ENCODE measurements around the gene UGT1A8.
"Not testable (repeated sequence)": the region's sequence is repeated elsewhere in the genome, so short reads cannot be mapped to it uniquely, and the experiment has no call there.

UGT1A8 gene

DNA sequence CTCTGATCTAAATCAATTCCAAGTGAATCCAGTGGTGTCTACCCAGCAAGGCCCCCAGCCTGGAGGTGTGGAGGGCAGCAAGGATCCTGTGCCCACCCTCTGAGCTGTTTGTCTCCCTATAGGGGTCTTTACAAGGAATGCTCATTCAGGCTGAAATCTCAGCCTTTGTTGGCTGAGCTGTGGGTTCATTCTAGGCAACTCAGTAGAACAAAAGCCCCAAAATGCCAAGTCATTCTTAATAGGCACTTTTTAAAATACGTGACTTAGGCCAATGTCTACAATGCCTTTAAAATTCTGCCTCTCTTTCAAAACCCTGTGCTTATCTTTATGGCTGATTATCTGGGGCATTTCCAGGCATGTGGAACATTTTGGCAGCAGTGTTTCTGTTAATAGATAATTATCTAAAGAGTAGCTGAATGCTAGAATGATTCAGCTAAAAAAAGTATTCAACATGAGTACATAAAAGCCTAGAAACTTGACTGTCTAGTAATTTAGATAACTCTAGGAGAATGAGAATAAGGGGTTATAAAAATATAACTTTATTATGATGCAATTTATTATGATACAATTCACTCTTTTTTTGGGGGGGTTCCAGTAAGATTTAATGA lies 82.7 kb downstream of the UGT1A8 start:
- H3K4me3 ChIP-seq (ENCODE audit: low read length), result no peak overlapping the region
- H2AFZ ChIP-seq (ENCODE audit: low read length), result no peak overlapping the region
- TF ChIP-seq EZH2 (optimal IDR thresholded peaks at IDR 0.05; ENCODE audit: low read depth, low read length) (no peak), EZH2phosphoT487 (IDR thresholded peaks at IDR 0.05; ENCODE audit: low read length) (no peak), CTCF (IDR thresholded peaks at IDR 0.05; ENCODE audit: low read length) (no peak)
- no peak overlapping the region for H3K27ac ChIP-seq (ENCODE audit: low read length)
- H3K9me2 ChIP-seq (replicated peaks; ENCODE audit: insufficient read depth, low read length), result no peaks in the 10 kb centered on the region
- H3K79me2 ChIP-seq (ENCODE audit: low read length), result no peaks in the 10 kb centered on the region
- DNase-seq, result no peak
- no peaks in the 10 kb centered on the region for H3F3A ChIP-seq (ENCODE audit: insufficient read depth, low read length)
- H3K9me3 ChIP-seq (replicated peaks; ENCODE audit: insufficient read depth, low read length), result no peaks in the 10 kb centered on the region
- no peak overlapping the region for H3K9ac ChIP-seq (ENCODE audit: low read length)
- no peaks in the 10 kb centered on the region for H3K4me1 ChIP-seq (ENCODE audit: low read length)
- no peaks in the 10 kb centered on the region for H3K36me3 ChIP-seq (replicated peaks; ENCODE audit: insufficient read depth, low read length)
- H3K4me2 ChIP-seq (ENCODE audit: low read depth, low read length), result no peak overlapping the region
- H3K27me3 ChIP-seq (replicated peaks; ENCODE audit: insufficient read depth, low read length), result no peaks in the 10 kb centered on the region
- no peaks in the 10 kb centered on the region for H4K20me1 ChIP-seq (ENCODE audit: insufficient read depth, low read length)

- not testable (repeated sequence) for H3K79me2 ChIP-seq (ENCODE audit: low read length); H3K9me3 ChIP-seq (replicated peaks; ENCODE audit: insufficient read depth, low read length); H3K4me2 ChIP-seq (ENCODE audit: low read depth, low read length); H2AFZ ChIP-seq (ENCODE audit: low read length); H3K9ac ChIP-seq (ENCODE audit: low read length); H3K27ac ChIP-seq (ENCODE audit: low read length); DNase-seq; H3F3A ChIP-seq (ENCODE audit: insufficient read depth, low read length); H3K9me2 ChIP-seq (replicated peaks; ENCODE audit: insufficient read depth, low read length); H3K27me3 ChIP-seq (replicated peaks; ENCODE audit: insufficient read depth, low read length); H3K4me1 ChIP-seq (ENCODE audit: low read length); H3K4me3 ChIP-seq (ENCODE audit: low read length); H3K36me3 ChIP-seq (replicated peaks; ENCODE audit: insufficient read depth, low read length); H4K20me1 ChIP-seq (ENCODE audit: insufficient read depth, low read length)
Observed at GRCh38 chr2:233700842-233701241, 83.4 kb downstream of the UGT1A8 start.

DNA sequence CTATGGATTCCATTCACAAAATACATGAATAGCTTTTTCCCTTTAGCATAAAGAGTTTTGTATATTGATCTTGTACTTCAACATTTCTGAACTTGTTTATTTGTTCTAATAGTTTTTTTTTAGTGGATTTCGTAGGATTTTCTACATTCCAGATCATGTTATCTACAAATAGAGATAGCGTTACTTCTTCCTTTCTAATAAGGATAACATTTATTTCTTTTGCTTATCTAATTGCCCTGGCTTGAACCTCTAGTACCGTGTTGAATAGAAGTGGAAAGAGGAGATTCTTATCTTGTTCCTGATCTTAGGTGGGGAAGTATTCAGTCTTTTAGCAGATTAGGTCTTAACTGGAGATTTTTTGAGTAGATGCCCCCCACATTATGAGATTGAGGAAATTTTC lies 84.8 kb downstream of the UGT1A8 start:
- no peaks in the 10 kb centered on the region for H4K20me1 ChIP-seq (ENCODE audit: insufficient read depth, low read length)
- no peak overlapping the region for H3K9ac ChIP-seq (ENCODE audit: low read length)
- no peak overlapping the region for H3K27ac ChIP-seq (ENCODE audit: low read length)
- H3K4me3 ChIP-seq (ENCODE audit: low read length), result no peak overlapping the region
- H3K9me3 ChIP-seq (replicated peaks; ENCODE audit: insufficient read depth, low read length), result no peaks in the 10 kb centered on the region
- H3K4me1 ChIP-seq (ENCODE audit: low read length), result no peaks in the 10 kb centered on the region
- H3K36me3 ChIP-seq (replicated peaks; ENCODE audit: insufficient read depth, low read length), result no peaks in the 10 kb centered on the region
- H2AFZ ChIP-seq (ENCODE audit: low read length), result no peak overlapping the region
- no peak overlapping the region for H3K4me2 ChIP-seq (ENCODE audit: low read depth, low read length)
- no peak for DNase-seq
- no peaks in the 10 kb centered on the region for H3K9me2 ChIP-seq (replicated peaks; ENCODE audit: insufficient read depth, low read length)
- TF ChIP-seq EZH2phosphoT487 (IDR thresholded peaks at IDR 0.05; ENCODE audit: low read length) (no peak), CTCF (IDR thresholded peaks at IDR 0.05; ENCODE audit: low read length) (no peak), EZH2 (optimal IDR thresholded peaks at IDR 0.05; ENCODE audit: low read depth, low read length) (no peak)
- no peaks in the 10 kb centered on the region for H3F3A ChIP-seq (ENCODE audit: insufficient read depth, low read length)
- H3K79me2 ChIP-seq (ENCODE audit: low read length), result no peaks in the 10 kb centered on the region
- H3K27me3 ChIP-seq (replicated peaks; ENCODE audit: insufficient read depth, low read length), result no peaks in the 10 kb centered on the region

DNA sequence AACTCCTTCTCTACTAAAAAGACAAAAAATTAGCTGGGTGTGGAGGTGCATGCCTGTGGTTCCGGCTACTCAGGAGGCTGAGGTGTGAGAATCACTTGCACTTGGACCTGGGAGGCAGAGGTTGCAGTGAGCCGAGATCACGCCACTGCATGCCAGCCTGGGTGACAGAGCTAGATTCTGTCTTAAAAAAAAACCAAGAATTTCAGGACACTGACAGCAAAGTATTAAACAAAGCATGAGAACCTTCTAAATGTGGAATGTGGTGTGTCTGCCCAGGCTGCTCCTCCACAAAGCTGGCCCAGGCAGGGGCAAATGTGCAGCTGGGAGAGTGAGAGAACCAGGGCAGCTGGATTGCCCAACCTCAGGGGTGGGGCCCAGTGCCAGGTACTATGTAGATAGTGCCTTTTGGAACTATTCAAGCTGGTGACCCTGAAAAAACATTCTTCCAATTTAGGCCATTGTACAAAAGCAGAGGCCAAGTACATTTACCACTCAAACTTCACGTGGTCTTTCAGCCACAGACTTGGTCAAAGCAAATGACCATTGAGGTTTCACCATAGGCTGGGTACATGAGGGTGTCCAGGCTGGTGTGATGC lies 88.6 kb downstream of the UGT1A8 start:
- H3K36me3 ChIP-seq (replicated peaks; ENCODE audit: insufficient read depth, low read length), result no peaks in the 10 kb centered on the region

More for the DNA sequence above, 88.6 kb downstream of the UGT1A8 start:
- Histone ChIP-seq H3K27ac (ENCODE audit: low read length) (no peak overlapping the region), H3K9me3 (replicated peaks; ENCODE audit: insufficient read depth, low read length) (no peaks in the 10 kb centered on the region), H3K4me1 (ENCODE audit: low read length) (no peaks in the 10 kb centered on the region), H3K27me3 (replicated peaks; ENCODE audit: insufficient read depth, low read length) (no peaks in the 10 kb centered on the region), H3K79me2 (ENCODE audit: low read length) (no peaks in the 10 kb centered on the region), H3K9ac (ENCODE audit: low read length) (no peak overlapping the region), H4K20me1 (ENCODE audit: insufficient read depth, low read length) (no peaks in the 10 kb centered on the region), H3K9me2 (replicated peaks; ENCODE audit: insufficient read depth, low read length) (no peaks in the 10 kb centered on the region), H3K4me3 (ENCODE audit: low read length) (no peak overlapping the region), H3K4me2 (ENCODE audit: low read depth, low read length) (no peak overlapping the region), H2AFZ (ENCODE audit: low read length) (no peak overlapping the region), H3F3A (ENCODE audit: insufficient read depth, low read length) (no peaks in the 10 kb centered on the region)
- no peak for TF ChIP-seq EZH2 (optimal IDR thresholded peaks at IDR 0.05; ENCODE audit: low read depth, low read length)
- no peak for TF ChIP-seq CTCF (IDR thresholded peaks at IDR 0.05; ENCODE audit: low read length)
- TF ChIP-seq EZH2phosphoT487 (IDR thresholded peaks at IDR 0.05; ENCODE audit: low read length), result no peak
- DNase-seq, result no peak
